Stimulated activated CD8-positive, alpha-beta memory T cell treated with anti-CD3 and anti-CD28 coated beads, Interleukin-12 subunit alpha, Interleukin-12 subunit beta, amount 100 ng/mL, for 24 hours (primary cell): ENCODE data around the gene NLGN1.
"Not testable (repeated sequence)": the region's sequence is repeated elsewhere in the genome, so short reads cannot be mapped to it uniquely, and the experiment has no call there.

Source experiments
- DNase-seq: peaks from one replicate; pipeline ENCODE4 v3.0.0-alpha.2; 2020; ENCODE audit errors: extremely low read depth

Gene NLGN1

DNA sequence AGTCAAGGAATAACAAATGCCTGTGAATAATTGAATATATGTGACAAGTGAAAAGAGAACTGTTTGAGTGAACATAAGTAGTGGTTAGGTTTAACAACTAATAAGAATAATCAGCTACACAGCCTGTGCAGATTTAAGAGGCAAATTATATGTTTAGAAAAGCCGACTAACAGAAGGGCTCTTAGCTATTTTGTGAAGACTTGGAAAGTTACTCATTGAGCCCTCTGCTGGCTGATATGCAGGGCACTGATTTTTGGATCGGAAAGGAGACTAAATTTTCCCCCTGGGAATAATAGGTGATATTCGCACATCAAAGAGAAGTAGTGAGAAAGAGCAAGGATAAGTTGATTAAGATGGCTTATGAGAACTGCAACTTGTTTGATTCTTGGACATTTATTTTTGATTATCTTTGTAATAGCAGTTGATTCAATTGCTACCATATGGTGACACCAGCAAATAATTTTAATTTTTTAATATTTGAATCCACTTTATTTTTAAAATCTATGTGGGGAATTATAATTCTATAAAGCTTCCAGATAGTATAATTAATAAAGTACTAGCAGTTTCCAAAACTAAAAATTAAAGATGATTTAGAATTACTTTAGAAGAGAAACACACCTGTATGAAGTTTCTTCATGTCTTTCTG is 156.2 kb downstream of the NLGN1 start:
- no peak for DNase-seq

- DNase-seq, result no peak
Observed at GRCh38 chr3:173556546-173556945, 159.0 kb downstream of the NLGN1 start.

GRCh38 chr3:173567997-173568396 is 170.5 kb downstream of the NLGN1 start:
- DNase-seq, result no peak

DNA sequence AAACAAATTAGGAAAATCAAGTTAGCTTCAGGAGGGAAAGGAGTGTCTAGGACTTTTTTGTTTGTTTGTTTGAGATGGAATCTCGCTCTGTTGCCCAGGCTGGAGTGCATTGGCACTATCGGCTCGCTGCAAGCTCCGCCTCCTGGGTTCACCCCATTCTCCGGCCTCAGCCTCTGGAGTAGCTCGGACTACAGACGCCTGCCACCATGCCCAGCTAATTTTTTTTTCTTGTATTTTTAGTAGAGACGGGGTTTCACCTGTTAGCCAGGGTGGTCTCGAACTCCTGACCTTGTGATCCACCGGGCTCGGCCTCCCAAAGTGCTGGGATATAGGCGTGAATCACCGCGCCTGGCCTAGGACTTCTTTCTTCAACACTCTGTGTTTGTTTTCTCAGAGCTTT is 171.1 kb downstream of the NLGN1 start:
- DNase-seq, result no peak

DNA sequence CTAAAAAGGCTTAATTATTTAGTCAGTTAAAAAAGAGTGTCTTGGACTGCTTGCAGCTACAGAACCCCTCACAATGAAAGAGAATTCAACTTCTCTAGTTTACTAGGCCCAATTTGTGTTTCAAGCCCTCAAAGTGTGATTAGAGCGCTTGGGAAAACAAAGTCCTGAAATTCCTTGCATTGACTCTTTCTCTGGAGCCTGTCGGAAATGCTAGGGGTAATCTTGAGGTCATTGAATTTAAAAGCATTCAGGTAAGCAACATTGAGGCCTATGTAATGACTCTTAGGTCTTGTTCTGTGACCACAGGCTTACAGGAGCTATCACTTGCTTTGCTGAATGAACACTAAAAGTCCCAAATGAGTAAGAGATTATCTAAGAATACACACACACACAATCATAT is 186.0 kb downstream of the NLGN1 start:
- no peak for DNase-seq

DNA sequence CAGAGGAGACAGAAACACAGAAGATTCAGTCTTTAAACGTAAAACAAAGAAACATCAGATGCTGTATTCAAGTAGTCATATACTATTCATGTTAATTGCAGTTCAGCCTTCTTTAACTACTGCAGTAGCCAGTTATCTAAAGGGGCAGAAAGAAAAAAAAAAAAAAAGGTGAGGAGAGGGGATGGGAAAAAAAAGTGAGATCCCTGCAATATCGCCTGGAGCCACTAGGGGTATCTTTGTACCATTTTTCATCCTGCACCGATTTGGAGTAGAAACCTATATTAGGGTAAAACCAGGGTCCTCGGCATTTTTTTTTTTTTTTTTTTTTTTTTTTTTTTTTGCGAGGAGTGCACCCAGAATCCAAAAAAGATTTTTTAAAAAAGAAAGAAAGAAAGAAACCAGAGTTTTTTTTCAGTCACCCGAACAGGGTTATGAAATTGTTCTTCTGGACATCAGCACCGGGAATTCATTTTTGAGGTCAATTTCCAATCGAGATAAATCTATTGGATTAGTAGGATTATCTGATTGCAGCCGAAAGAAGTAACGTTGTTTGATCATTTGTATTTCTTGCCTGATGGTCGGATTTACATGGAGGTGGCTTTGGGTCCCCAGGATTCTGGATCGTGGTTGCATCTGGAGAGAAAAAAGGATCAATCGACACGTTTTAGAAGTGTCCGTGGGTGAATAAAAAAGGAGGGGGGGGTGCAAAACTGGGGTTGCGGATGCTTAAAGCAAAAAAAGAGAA is 186.7 kb downstream of the NLGN1 start:
- no peak for DNase-seq

DNA sequence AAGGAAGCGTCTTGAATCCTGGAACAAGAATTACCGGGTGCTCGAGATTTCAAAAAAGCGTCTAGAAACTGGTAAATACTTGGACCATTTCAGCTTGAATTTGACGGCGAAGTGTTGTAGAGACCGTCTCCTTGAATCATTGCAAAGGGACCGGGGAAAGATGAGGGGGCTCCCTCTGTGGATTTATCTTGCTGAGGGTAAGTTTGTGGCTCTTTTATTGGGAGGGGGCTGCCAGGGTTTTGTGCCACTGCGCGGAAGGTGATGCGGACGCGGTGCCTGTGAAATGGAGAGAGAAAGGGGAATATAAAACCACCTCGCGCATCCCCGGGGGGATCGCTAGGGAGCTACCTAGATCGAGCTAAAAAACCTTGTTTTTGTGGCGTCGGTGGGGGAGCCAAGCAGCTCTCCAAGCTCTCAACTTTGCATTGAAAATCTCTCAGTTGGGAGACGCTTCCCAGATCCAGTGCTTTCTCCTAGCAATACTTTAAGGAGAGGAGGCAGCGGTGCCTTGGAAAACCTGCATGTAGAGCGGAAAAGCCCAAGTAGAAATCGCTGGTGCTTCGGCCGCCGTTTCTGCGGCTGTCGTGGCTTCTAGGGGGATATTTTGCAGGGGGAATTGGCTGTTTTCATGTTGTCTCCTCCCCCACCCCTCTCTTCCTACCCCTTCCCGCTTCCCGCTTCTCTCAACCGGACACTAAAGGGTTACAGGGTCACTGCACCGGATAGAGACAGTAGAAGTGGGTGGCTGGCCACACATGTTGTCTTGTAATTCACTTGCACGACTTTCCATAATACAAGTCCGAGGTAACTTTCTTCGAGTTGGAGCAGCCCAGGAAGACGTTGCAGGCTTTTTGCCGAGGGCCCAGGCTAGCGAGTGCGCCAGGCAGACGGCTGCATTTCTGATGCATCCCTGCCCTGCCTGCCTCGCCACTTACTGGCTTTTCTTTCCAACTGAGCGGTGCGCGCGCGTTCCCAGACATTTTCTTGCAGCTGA is 187.6 kb downstream of the NLGN1 start:
- no peak for DNase-seq

GRCh38 chr3:173586166-173586565 is 188.6 kb downstream of the NLGN1 start:
- DNase-seq, result no peak

DNA sequence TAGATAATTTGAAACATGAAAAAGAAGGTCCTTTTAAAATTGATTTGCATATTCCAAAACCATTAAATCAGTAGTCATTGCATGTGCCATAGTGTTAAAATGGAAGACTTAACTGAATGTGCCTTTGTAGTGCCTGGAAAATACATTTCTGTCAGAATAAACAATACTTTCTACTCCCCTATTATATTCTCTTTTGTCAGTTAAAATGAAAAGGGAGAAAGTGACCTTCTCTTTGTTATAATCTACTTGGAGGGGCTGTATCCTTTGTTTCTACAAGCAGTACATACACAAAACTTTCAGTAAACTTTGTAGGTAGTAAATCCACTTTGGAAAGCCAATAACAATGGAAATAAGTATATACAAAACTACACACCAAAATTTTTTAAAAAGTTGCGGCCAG is 189.5 kb downstream of the NLGN1 start:
- DNase-seq, result no peak

- no peak for DNase-seq
Observed at GRCh38 chr3:173588556-173588955, 191.0 kb downstream of the NLGN1 start.

- no peak for DNase-seq
Observed at GRCh38 chr3:173589116-173589515, 191.6 kb downstream of the NLGN1 start.

GRCh38 chr3:173591401-173591800 is 193.9 kb downstream of the NLGN1 start:
- DNase-seq, result no peak

- DNase-seq, result not testable (repeated sequence)
Observed at GRCh38 chr3:173594881-173595280, 197.3 kb downstream of the NLGN1 start.

GRCh38 chr3:173599673-173600072 is 202.1 kb downstream of the NLGN1 start:
- DNase-seq, result no peak

- no peak for DNase-seq
Observed at GRCh38 chr3:173614522-173614921, 217.0 kb downstream of the NLGN1 start.

- no peak for DNase-seq
Observed at GRCh38 chr3:173615661-173616060, 218.1 kb downstream of the NLGN1 start.

GRCh38 chr3:173617490-173617889 is 219.9 kb downstream of the NLGN1 start:
- DNase-seq, result no peak

DNA sequence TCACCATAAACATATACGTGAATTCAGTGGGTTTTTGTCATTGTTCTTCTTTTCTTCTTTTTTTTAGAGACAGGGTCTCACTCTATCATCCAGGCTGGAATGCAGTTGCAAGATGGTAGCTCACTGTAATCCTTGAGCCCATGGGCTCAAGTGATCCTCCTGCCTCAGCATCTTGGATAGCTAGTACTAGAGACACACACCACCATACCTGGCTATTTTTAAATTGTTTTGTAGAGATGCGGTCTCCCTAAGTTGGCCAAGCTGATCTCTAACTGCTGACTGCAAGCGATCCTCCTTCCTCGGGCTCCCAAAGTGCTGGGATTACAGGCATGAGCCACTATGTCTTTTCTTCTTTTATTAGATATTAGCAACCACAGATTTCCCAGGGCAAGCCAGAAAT is 220.6 kb downstream of the NLGN1 start:
- no peak for DNase-seq

GRCh38 chr3:173618703-173619102 is 221.2 kb downstream of the NLGN1 start:
- DNase-seq, result no peak

DNA sequence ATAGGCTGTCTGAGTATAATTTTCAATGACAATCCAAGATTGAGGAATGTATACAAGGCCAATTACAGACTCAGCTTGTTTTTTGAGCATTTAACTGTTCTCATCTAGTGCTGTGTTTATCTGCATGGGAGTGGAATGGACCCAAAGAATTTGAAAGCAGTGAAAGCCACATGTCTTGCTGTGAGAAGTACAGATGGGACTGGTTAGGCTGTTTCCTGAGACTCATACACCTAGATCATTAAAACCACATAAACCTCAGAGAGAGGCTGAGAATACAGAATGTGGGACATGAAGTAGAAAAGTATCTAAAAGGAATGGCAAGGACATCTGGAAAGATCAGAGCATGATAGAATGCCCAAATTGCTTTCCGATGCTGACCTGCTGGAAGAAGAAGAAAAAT is 224.6 kb downstream of the NLGN1 start:
- DNase-seq, result no peak

DNA sequence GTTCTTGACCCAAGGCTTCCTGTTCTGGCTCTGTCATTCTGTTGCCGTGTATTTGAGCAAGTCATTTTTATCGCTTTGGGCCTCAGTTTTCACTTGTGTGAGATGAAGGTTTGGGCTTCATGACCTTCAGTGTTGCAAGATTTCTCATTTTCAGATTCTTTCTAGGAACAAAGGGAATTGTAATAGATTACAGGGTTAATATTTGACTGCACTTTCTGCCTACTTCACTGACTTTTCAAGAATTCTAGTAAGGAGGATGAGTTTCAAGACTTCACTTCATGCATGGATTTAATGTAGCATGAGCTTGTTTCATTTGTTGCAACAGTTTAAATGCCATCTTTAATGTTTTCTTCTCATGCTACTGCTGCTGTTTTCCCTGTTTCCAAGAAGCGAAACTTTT is 226.5 kb downstream of the NLGN1 start:
- no peak for DNase-seq

GRCh38 chr3:173630849-173631248 is 233.3 kb downstream of the NLGN1 start:
- no peak for DNase-seq
